Measurements from ENCODE around the gene ZNF609.

Gene ZNF609

DNA sequence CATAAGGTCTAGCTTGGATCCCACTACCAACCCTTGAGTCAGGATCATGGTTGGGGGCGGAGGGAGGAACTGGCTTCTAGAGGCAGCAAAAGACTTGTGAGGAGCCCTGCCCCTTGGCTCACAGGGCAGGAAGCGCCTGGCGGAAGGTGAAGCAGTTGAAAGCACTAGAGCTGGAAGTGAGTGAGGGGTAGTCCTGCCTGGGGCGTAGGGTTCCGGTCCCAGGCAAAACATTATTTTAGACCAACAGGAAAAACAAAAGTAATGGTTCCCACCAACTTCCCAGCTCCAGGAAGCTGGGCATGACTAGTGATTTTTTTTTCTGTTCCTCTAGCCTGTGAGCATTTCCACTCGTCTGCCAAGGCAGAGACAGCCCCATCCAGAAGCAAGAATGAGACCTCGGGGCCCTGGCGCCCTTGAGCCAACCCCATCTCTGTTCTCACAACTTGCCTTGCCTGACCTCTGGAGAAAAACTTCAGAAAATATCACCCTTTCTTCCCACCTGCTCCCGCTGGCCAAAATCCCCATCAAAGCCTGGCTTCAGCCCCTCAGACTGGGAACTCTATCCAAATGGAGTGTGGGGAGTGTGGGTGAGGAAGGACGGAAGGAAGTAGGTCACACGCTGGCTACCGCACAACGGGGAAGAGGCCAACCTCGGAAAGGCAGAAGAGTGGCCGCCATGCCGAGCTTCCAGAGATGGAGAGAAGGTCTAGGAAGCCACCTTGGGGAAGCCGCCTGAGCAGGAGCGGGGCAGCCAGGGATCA, 257.5 kb downstream of the ZNF609 start:
- no peak for TF ChIP-seq Cebpa-rat (IDR thresholded peaks at IDR 0.05)
- no peaks in the 10 kb centered on the region for H3K9me3 ChIP-seq (replicated peaks in 1 of 11)
- H3K4me3 ChIP-seq, result no peak overlapping the region
- no peaks in the 10 kb centered on the region for H3K27me3 ChIP-seq
- no peaks in the 10 kb centered on the region for H3K36me3 ChIP-seq
- peaks cover 0 to 9% (median 0%) of the 10 kb centered on the region in 10 experiments; a peak in 4 of 20 replicates for H3K4me1 ChIP-seq
- H3K4me2 ChIP-seq, result peak overlapping the region in 1 of 11 experiments; percentile 44; a peak in 1 of 22 replicates
- no peak overlapping the region for H3K9ac ChIP-seq
- H4K20me1 ChIP-seq, result no peaks in the 10 kb centered on the region
- peak overlapping the region in 1 of 11 experiments; percentile 13; a peak in 1 of 22 replicates for H3K27ac ChIP-seq

- Histone ChIP-seq H3K4me1 (peaks cover 0 to 9% (median 0%) of the 10 kb centered on the region in 10 experiments; a peak in 4 of 20 replicates), H4K20me1 (no peaks in the 10 kb centered on the region), H3K4me2 (no peak overlapping the region), H3K36me3 (no peaks in the 10 kb centered on the region), H3K9me3 (replicated peaks in 1 of 11) (no peaks in the 10 kb centered on the region), H3K4me3 (no peak overlapping the region), H3K27me3 (no peaks in the 10 kb centered on the region), H3K9ac (no peak overlapping the region), H3K27ac (no peak overlapping the region)
- TF ChIP-seq Cebpa-rat (IDR thresholded peaks at IDR 0.05), result no peak
These were observed 259.8 kb downstream of the ZNF609 start for GRCh38 chr15:64720188-64720587.

DNA sequence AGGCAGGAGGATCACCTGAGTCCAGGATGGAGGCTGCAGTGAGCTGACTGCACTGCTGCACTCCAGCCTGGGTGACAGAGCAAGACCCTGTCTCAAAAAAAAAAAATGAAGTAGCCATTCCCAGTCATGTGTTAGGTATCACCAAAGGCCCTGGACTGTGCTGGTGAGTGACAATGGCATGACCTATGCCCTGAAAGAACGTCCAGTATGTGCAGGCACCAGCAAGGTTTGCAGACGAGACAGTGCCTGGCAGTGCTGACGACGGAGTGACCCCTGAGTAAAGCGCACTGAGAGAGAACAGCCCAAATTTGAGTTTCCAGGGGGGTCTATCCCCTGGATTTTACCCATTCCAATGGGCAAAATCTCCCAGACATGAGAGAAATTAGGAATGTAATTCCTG, 269.8 kb downstream of the ZNF609 start:
- Histone ChIP-seq H3K4me1 (peaks cover 0 to 17% (median 13%) of the 10 kb centered on the region in 10 experiments; a peak in 16 of 20 replicates), H3K27ac (no peak overlapping the region), H3K9me3 (replicated peaks in 1 of 11) (no peaks in the 10 kb centered on the region), H4K20me1 (no peaks in the 10 kb centered on the region), H3K27me3 (no peaks in the 10 kb centered on the region), H3K4me2 (no peak overlapping the region), H3K4me3 (no peak overlapping the region), H3K36me3 (no peaks in the 10 kb centered on the region), H3K9ac (no peak overlapping the region)
- TF ChIP-seq Cebpa-rat (IDR thresholded peaks at IDR 0.05), result no peak

DNA sequence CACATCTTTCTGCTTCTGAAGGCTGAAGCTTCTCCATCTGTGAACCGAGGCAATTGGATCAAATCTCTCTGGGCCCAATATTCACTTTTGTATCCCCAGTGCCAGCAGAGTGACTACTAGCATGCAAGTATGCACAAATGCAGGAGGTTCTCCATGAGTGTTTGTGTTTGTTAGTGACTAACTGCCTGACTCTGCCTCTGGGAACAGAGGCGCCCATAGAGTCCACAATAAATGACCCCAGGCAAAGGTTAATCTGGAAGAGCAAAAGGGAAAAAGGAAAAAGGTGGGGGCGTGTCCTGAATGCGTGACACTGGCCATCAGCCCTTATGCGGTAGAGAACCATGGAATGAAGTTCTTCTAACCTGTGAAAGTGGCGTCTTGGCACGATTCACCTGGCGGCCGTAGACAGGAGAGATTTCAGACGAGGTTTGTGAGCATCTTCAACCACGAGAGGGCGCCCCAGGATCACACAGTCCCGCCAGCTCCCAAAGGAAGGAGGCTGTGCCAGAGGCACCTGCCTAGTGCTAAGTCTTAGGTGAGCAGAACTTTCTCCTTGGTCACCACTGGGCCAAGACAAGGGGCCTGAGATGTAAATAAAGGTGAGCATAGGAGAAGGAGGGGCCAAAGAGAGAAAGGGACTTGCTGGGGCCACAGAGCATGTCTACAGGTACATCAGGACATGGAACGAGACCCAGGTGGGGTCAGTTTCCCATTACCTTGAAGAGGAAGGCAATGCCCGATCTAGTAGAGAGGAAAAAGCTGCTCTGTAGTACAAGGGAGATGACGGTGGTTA, 270.8 kb downstream of the ZNF609 start:
- Histone ChIP-seq H3K36me3 (no peaks in the 10 kb centered on the region), H4K20me1 (no peaks in the 10 kb centered on the region), H3K9me3 (replicated peaks in 1 of 11) (no peaks in the 10 kb centered on the region), H3K4me2 (peak overlapping the region in 9 of 11 experiments; percentile 4 to 81 (median 24); a peak in 11 of 22 replicates), H3K27ac (no peak overlapping the region), H3K4me3 (no peak overlapping the region), H3K4me1 (peaks cover 0 to 17% (median 13%) of the 10 kb centered on the region in 10 experiments; a peak in 16 of 20 replicates), H3K27me3 (no peaks in the 10 kb centered on the region), H3K9ac (no peak overlapping the region)
- no peak for TF ChIP-seq Cebpa-rat (IDR thresholded peaks at IDR 0.05)

DNA sequence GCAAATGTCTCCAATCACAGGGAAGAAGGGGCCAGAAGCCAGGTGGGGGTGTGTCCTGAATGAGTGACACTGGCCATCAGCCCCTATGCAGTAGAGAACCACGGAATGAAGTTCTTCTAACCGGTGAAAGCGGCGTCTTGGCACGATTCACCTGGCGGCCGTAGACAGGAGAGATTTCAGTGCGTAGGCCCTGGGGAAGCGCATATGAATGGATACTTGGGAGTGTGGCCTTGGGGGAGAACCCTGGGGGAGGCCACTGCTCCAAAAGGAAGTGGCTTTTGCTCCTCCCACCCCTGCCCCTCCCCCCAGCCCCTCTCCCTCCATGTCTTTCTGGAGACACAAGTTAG, 271.4 kb downstream of the ZNF609 start:
- no peak for TF ChIP-seq Cebpa-rat (IDR thresholded peaks at IDR 0.05)
- H3K27me3 ChIP-seq, result no peaks in the 10 kb centered on the region
- H3K4me1 ChIP-seq, result peaks cover 0 to 17% (median 13%) of the 10 kb centered on the region in 10 experiments; a peak in 16 of 20 replicates
- H3K4me3 ChIP-seq, result no peak overlapping the region
- no peaks in the 10 kb centered on the region for H4K20me1 ChIP-seq
- H3K27ac ChIP-seq, result no peak overlapping the region
- H3K9ac ChIP-seq, result no peak overlapping the region
- H3K9me3 ChIP-seq (replicated peaks in 1 of 11), result no peaks in the 10 kb centered on the region
- peak overlapping the region in 6 of 11 experiments; percentile 5 to 46 (median 25); a peak in 7 of 22 replicates for H3K4me2 ChIP-seq
- H3K36me3 ChIP-seq, result no peaks in the 10 kb centered on the region

DNA sequence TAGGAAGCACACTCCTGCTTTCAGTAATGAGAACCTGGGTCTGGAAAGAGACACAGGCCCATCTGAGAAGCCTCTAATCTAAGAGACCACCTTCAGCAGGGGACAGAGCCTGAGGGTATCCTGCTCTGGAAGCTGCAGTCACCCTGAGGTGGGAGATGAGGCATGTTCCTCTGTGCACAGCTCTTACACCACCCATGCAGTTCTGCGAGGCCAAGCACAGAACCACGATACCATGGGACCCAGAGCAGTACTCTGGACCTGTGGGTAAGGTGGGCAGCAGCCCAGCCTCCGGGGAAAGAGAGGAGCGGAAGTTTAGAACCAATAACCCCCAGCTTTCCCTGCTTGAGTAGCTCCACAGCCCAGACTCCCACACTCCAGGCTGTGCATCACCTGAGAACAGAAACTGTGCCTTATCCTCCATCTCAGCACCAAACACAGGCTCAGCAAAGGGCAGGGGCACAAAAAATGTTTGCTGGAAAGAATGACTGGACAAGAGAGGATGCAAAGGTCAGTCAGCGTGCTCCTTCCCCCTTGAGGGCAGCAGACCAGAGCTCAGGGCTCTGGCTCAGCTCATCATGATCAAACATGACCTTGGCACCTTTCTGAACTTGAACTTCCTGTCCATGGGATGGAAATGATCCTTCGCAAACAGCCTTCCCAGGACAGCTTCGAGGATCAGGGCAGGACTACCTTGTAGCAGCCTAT, 271.9 kb downstream of the ZNF609 start:
- H4K20me1 ChIP-seq, result no peaks in the 10 kb centered on the region
- no peak for TF ChIP-seq Cebpa-rat (IDR thresholded peaks at IDR 0.05)
- no peaks in the 10 kb centered on the region for H3K9me3 ChIP-seq (replicated peaks in 1 of 11)
- H3K4me2 ChIP-seq, result peak overlapping the region in 9 of 11 experiments; percentile 12 to 62 (median 35); a peak in 17 of 22 replicates
- H3K4me1 ChIP-seq, result peaks cover 0 to 17% (median 13%) of the 10 kb centered on the region in 10 experiments; a peak in 16 of 20 replicates
- H3K36me3 ChIP-seq, result no peaks in the 10 kb centered on the region
- H3K27ac ChIP-seq, result no peak overlapping the region
- H3K9ac ChIP-seq, result peak overlapping the region in 4 of 11 experiments; percentile 19 to 50 (median 22); a peak in 3 of 22 replicates
- H3K4me3 ChIP-seq, result no peak overlapping the region
- H3K27me3 ChIP-seq, result no peaks in the 10 kb centered on the region

Measured in BLaER1 treated with 17β-estradiol and CSF1 and Interleukin-3, amounts not matched to agents 10 nM and 100 nM (cell line).